Measurements from ENCODE around the gene AEBP1.

GRCh38 chr7:44065431-44066110 is 38.6 kb upstream of the AEBP1 start, which contains the start of gene PGAM2:
- TF ChIP-seq CTCF (IDR thresholded peaks at IDR 0.05; ENCODE audit: low read depth, low read length), result no peak
- no peak for TF ChIP-seq POLR2A (IDR thresholded peaks at IDR 0.05; ENCODE audit: extremely low read depth, insufficient read length)
- no peak for TF ChIP-seq MAX (IDR thresholded peaks at IDR 0.05; ENCODE audit: low read depth, low read length)
- no peak for TF ChIP-seq MYC (IDR thresholded peaks at IDR 0.05; ENCODE audit: low read depth, low read length)
